ENCODE data around the gene ZDHHC3. TPM values are rescaled to one million over a fixed set of nuclear protein-coding genes. Genes with fewer than 3 reads are reported as not detected.

The ZDHHC3 gene
- total RNA-seq, 1 experiment from 2014 or later, result 40.1 TPM

DNA sequence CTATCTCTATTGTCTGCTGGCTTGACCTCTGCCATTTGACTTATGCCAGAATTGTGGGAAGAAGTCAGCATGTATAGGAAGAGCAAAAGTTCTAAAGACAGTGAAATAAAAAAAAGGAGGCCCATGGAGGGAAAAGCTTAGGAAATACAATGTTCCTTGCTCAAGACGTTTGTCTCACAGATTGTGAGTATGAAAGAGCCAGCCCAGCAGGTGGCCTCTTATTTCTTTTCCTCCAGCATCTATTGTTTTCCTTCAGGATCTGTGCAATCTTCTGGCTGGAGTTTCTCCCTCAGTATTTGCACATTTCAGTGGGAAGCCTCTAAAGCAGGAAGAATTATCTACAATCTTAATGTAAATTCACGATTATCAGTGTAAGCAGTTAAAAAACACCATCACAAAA lies 43.7 kb downstream of the ZDHHC3 start:
- POLR2A ChIA-PET, result interaction anchor here (0.7 kb wide), 1 partner anchor 14 kb away, joined by 3 read pairs; no protein-coding TSS in a partner anchor
- Mint-ChIP-seq H3K9me3 (ENCODE audit: unreplicated experiment) (no peaks in the 10 kb centered on the region), H3K27me3 (ENCODE audit: insufficient read depth, unreplicated experiment) (no peaks in the 10 kb centered on the region), H3K36me3 (ENCODE audit: insufficient read depth, unreplicated experiment) (peaks cover 28% of the 10 kb centered on the region), H3K27ac (ENCODE audit: low read depth, unreplicated experiment) (no peak overlapping the region), H3K4me3 (ENCODE audit: unreplicated experiment) (no peak overlapping the region), H3K4me1 (ENCODE audit: insufficient read depth, unreplicated experiment) (no peaks in the 10 kb centered on the region)
- TF ChIP-seq, protein P1, sequence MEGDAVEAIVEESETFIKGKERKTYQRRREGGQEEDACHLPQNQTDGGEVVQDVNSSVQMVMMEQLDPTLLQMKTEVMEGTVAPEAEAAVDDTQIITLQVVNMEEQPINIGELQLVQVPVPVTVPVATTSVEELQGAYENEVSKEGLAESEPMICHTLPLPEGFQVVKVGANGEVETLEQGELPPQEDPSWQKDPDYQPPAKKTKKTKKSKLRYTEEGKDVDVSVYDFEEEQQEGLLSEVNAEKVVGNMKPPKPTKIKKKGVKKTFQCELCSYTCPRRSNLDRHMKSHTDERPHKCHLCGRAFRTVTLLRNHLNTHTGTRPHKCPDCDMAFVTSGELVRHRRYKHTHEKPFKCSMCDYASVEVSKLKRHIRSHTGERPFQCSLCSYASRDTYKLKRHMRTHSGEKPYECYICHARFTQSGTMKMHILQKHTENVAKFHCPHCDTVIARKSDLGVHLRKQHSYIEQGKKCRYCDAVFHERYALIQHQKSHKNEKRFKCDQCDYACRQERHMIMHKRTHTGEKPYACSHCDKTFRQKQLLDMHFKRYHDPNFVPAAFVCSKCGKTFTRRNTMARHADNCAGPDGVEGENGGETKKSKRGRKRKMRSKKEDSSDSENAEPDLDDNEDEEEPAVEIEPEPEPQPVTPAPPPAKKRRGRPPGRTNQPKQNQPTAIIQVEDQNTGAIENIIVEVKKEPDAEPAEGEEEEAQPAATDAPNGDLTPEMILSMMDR (IDR thresholded peaks at IDR 0.05; ENCODE audit: unreplicated experiment), result no peak
- CTCF ChIA-PET, result no interaction called here
- no TSS peak for BruUV-seq (replicated peaks)
- intact Hi-C loops (cut with micrococcal nuclease), result no loop called here
- DNase-seq (ENCODE audit: unreplicated experiment), result no peak

- BruUV-seq (replicated peaks), result no TSS peak
- TF ChIP-seq, protein P1 (IDR thresholded peaks at IDR 0.05; ENCODE audit: unreplicated experiment), result no peak
- intact Hi-C loops (cut with micrococcal nuclease), result no loop called here
- CTCF ChIA-PET, result no interaction called here
- peaks cover 28% of the 10 kb centered on the region for H3K36me3 Mint-ChIP-seq (ENCODE audit: insufficient read depth, unreplicated experiment)
- H3K9me3 Mint-ChIP-seq (ENCODE audit: unreplicated experiment), result no peaks in the 10 kb centered on the region
- no peak overlapping the region for H3K27ac Mint-ChIP-seq (ENCODE audit: low read depth, unreplicated experiment)
- no peaks in the 10 kb centered on the region for H3K27me3 Mint-ChIP-seq (ENCODE audit: insufficient read depth, unreplicated experiment)
- DNase-seq (ENCODE audit: unreplicated experiment), result no peak
- no peaks in the 10 kb centered on the region for H3K4me1 Mint-ChIP-seq (ENCODE audit: insufficient read depth, unreplicated experiment)
- H3K4me3 Mint-ChIP-seq (ENCODE audit: unreplicated experiment), result no peak overlapping the region
- POLR2A ChIA-PET, result interaction anchor here (0.7 to 1.1 kb wide), 2 partner anchors 14 to 43 kb away, joined by 3 to 4 read pairs; no protein-coding TSS in a partner anchor
These were observed 44.2 kb downstream of the ZDHHC3 start for GRCh38 chr3:44931791-44932190.

GRCh38 chr3:44930911-44931310 lies 45.1 kb downstream of the ZDHHC3 start:
- BruUV-seq (replicated peaks), result no TSS peak
- TF ChIP-seq, protein P1 (IDR thresholded peaks at IDR 0.05; ENCODE audit: unreplicated experiment), result no peak
- no peaks in the 10 kb centered on the region for H3K9me3 Mint-ChIP-seq (ENCODE audit: unreplicated experiment)
- intact Hi-C loops (cut with micrococcal nuclease), result no loop called here
- no peaks in the 10 kb centered on the region for H3K4me1 Mint-ChIP-seq (ENCODE audit: insufficient read depth, unreplicated experiment)
- no peaks in the 10 kb centered on the region for H3K27me3 Mint-ChIP-seq (ENCODE audit: insufficient read depth, unreplicated experiment)
- no peak for DNase-seq (ENCODE audit: unreplicated experiment)
- peaks cover 28% of the 10 kb centered on the region for H3K36me3 Mint-ChIP-seq (ENCODE audit: insufficient read depth, unreplicated experiment)
- ChIA-PET POLR2A (interaction anchor here (1.1 kb wide), 1 partner anchor 44 kb away, joined by 4 read pairs; no protein-coding TSS in a partner anchor), CTCF (interaction anchor here (0.6 to 1.0 kb wide), 2 partner anchors 16 to 19 kb away, joined by 3 to 4 read pairs; no protein-coding TSS in a partner anchor)
- H3K4me3 Mint-ChIP-seq (ENCODE audit: unreplicated experiment), result no peak overlapping the region
- no peak overlapping the region for H3K27ac Mint-ChIP-seq (ENCODE audit: low read depth, unreplicated experiment)

DNA sequence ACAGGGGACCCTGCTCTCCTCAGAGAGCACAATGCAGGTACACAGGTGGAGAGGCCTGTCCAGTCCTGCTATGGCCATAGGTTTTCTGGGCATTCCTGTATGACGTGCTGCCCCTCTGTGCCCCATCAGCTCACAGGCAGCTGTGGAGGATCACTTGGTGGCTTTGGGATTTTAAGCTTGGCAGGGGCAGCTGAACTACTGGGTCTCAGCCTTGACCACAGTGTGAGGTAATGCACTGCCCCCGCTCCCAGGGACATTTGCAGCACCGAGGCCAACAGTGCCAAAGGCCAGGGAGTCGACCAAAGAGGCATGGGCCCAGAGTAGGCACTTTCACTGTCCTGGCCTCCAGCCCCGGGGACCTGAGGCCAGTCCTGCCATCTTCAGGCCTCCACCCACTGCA lies 46.2 kb downstream of the ZDHHC3 start:
- H3K4me3 Mint-ChIP-seq (ENCODE audit: unreplicated experiment), result no peak overlapping the region
- no peaks in the 10 kb centered on the region for H3K27me3 Mint-ChIP-seq (ENCODE audit: insufficient read depth, unreplicated experiment)
- DNase-seq (ENCODE audit: unreplicated experiment), result no peak
- TF ChIP-seq, protein P1 (IDR thresholded peaks at IDR 0.05; ENCODE audit: unreplicated experiment), result no peak
- H3K4me1 Mint-ChIP-seq (ENCODE audit: insufficient read depth, unreplicated experiment), result no peaks in the 10 kb centered on the region
- peaks cover 28% of the 10 kb centered on the region for H3K36me3 Mint-ChIP-seq (ENCODE audit: insufficient read depth, unreplicated experiment)
- BruUV-seq (replicated peaks), result no TSS peak
- POLR2A ChIA-PET, result interaction anchor here (0.5 to 1.0 kb wide), 2 partner anchors 45 to 46 kb away, joined by 3 read pairs; no protein-coding TSS in a partner anchor
- CTCF ChIA-PET, result interaction anchor here (0.6 kb wide), 1 partner anchor 553 kb away, joined by 3 read pairs; no protein-coding TSS in a partner anchor
- H3K27ac Mint-ChIP-seq (ENCODE audit: low read depth, unreplicated experiment), result no peak overlapping the region
- H3K9me3 Mint-ChIP-seq (ENCODE audit: unreplicated experiment), result no peaks in the 10 kb centered on the region
- intact Hi-C loops (cut with micrococcal nuclease), result no loop called here

All from MCF 10A (cell line).